Activated CD4-positive, alpha-beta T cell treated with anti-CD3 and anti-CD28 coated beads, Interleukin-2, amount 50 U/mL, for 48 hours (primary cell): Measurements from ENCODE around the gene MAPK7.

Experiments used
- DNase-seq, 2 experiments: peaks; one replicate each; pipeline ENCODE4 v3.0.0-alpha.2; 2020

MAPK7 gene

DNA sequence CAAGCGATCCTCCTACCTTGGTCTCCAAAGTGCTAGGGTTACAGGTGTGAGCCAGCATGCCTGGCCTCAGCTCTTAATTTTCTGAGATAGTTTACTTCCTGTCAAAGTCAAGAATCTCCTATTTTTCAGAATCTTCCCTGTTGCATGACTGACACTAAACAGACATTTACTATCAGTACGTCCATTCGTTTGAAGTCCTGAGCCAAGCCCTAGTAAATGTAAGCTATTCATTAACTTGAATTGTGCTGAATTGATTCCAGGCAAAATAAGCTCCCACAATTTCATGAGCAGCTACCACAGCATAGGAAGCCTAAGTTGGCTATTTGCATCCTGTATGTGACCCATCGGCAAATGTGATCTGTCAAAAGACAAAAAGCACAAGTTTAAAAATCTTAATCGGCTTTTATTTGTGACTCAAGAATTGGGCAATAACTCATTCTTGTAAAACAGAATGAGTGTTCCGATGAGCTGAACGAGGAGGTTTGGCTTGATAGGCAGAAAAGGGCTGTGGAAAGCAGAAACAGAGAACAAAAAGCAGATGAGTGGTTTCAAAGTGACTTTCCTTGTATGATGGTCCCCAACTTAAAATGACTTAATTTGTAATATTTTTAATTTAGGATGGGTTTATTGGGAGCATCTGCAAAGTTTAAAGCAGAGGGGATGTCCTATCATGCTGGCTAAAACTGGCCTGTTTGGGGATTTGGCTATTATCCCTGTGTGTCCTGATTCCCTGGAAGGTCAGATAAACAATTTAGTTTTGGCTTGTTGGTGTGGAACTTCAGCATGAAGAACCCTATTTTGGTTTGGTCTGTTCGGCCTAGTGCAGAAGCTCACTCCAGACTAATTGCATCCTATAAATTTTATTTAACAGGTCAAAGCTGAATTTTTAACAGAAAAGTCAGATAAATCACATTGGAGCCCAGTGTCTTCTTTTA is 46.9 kb downstream of the MAPK7 start:
- no peak for DNase-seq

DNA sequence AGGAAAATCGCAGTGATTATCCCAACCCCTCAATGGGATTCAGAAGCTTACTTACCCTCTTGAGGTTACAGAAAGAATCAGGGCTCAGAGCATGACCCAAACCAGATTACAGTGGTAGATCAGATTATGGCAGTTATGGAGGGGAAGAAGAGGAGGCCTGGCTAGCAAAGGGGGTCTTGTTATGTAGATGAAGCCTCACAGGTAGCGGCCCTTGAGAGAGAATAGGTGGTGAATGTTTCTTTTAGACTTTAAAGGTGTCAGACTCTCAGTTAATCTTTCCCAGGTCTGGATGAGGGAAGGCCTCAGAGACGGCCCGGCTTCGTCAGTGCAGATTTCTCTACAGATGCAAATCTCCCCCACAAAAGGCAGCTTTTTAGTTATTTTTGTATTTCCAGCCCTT is 48.3 kb downstream of the MAPK7 start:
- no peak for DNase-seq

DNA sequence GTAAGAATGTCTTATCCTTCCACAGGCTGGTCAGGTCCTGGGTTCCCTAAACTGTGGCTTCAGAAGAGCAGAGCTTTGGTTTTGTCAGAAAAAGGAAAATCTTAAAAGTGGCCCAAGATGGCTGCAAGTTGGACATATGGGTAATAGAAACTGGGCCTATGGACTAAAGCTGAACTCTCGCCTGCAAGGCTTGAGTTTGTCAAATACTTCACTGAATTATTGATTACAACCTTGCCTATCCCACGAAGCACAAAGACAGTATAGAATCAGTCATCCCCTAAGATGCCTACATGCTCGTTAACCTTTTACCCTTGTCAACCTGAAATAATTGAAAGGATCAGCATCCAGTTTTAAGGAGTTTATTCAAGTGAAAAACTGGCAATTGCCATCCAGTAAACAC is 53.4 kb downstream of the MAPK7 start:
- no peak for DNase-seq
